IMR-90 (cell line): Measurements from ENCODE around the gene IFIT3. TPM values are rescaled to one million over a fixed set of nuclear protein-coding genes. Genes with fewer than 3 reads are reported as not detected.

ENCODE experiments used
- ATAC-seq: fragments of 200-7000 bp; cut with Tn5 transposase; 2 replicates; pipeline ENCODE4 v1.9.1; 2020; ENCODE audit warnings: low read depth, mild to moderate bottlenecking, moderate library complexity
- BruUV-seq: library from RNA; stranded (reverse); fragments of 400-500 nt; replicated peaks from 2 replicates; lab custom pipeline; 2021; lab: Mats Ljungman, UMichigan
- CTCF ChIA-PET: fragments of 300-600 bp; formaldehyde crosslinking; extraction: SDS; loops from one replicate; lab custom pipeline; 2021; ENCODE audit warnings: antibody characterized with exemption; lab: Yijun Ruan, JAX
- POLR2A ChIA-PET: fragments of 300-600 bp; sonication (Branson Sonifier 250); formaldehyde crosslinking; loops from one replicate; lab custom pipeline; 2022; ENCODE audit warnings: antibody characterized with exemption; ENCODE audit not compliant: unreplicated experiment; lab: Charles Lee
- DNase-seq: peaks from one replicate; pipeline ENCODE4 v3.0.0; 2013
- H2AFZ ChIP-seq: replicated peaks from 2 replicates; pipeline ENCODE3; 2013; ENCODE audit warnings: low read length, mild to moderate bottlenecking; ENCODE audit not compliant: poor library complexity
- H2AK5ac ChIP-seq: 2 replicates; pipeline ENCODE4 v1.6.1; 2013; ENCODE audit warnings: low read depth, low read length, inconsistent platforms
- H2AK9ac ChIP-seq: replicated peaks from 2 replicates; pipeline ENCODE3; 2013; ENCODE audit warnings: mild to moderate bottlenecking, low read depth, low read length, moderate library complexity; ENCODE audit not compliant: poor library complexity
- H2BK120ac ChIP-seq: 2 replicates; pipeline ENCODE4 v1.6.1; 2013; ENCODE audit warnings: low read depth, low read length, inconsistent platforms
- H2BK15ac ChIP-seq: 3 replicates; pipeline ENCODE4 v1.6.1; 2013; ENCODE audit warnings: low read depth, low read length, inconsistent platforms
- H2BK20ac ChIP-seq: 2 replicates; pipeline ENCODE4 v1.6.1; 2013; ENCODE audit warnings: low read depth, mild to moderate bottlenecking, inconsistent platforms, low read length, moderate library complexity
- H2BK5ac ChIP-seq: 2 replicates; pipeline ENCODE4 v1.6.1; 2013; ENCODE audit warnings: mild to moderate bottlenecking, low read depth, low read length, inconsistent platforms; ENCODE audit not compliant: poor library complexity, severe bottlenecking
- H3K14ac ChIP-seq: replicated peaks from 2 replicates; pipeline ENCODE4 v1.6.1; 2013; ENCODE audit warnings: low read depth, low read length, inconsistent platforms
- H3K18ac ChIP-seq: 2 replicates; pipeline ENCODE4 v1.6.1; 2013; ENCODE audit warnings: low read depth, low read length, control low read depth
- H3K23ac ChIP-seq: 2 replicates; pipeline ENCODE4 v1.6.1; 2013; ENCODE audit warnings: low read depth, low read length, inconsistent platforms
- H3K27ac ChIP-seq: 2 replicates; pipeline ENCODE4 v1.5.1; 2013; ENCODE audit warnings: mild to moderate bottlenecking, control low read depth, low read length; ENCODE audit not compliant: insufficient read depth
- H3K27me3 ChIP-seq: 2 replicates; pipeline ENCODE4 v1.6.1; 2013; ENCODE audit warnings: low read length; ENCODE audit not compliant: control insufficient read depth, insufficient read depth
- H3K36me3 ChIP-seq: 2 replicates; pipeline ENCODE4 v1.6.1; 2013; ENCODE audit warnings: low read length, mixed read lengths; ENCODE audit not compliant: control insufficient read depth, insufficient read depth
- H3K4ac ChIP-seq: 2 replicates; pipeline ENCODE4 v1.6.1; 2013; ENCODE audit warnings: low read depth, low read length, inconsistent platforms
- H3K4me1 ChIP-seq: 2 replicates; pipeline ENCODE4 v1.6.1; 2013; ENCODE audit warnings: low read length, mixed read lengths; ENCODE audit not compliant: control insufficient read depth, insufficient read depth
- H3K4me2 ChIP-seq: 2 replicates; pipeline ENCODE4 v1.6.1; 2013; ENCODE audit warnings: low read depth, mild to moderate bottlenecking, control low read depth, low read length, moderate library complexity
- H3K4me3 ChIP-seq: 2 replicates; pipeline ENCODE4 v1.5.1; 2013; ENCODE audit warnings: low read depth, mild to moderate bottlenecking, control low read depth, low read length, moderate library complexity; ENCODE audit not compliant: insufficient read depth
- H3K56ac ChIP-seq: 2 replicates; pipeline ENCODE4 v1.6.1; 2013; ENCODE audit warnings: low read length, inconsistent platforms; ENCODE audit not compliant: insufficient read depth; ENCODE audit errors: extremely low read depth
- H3K79me1 ChIP-seq, 2 experiments: 2 replicates each; pipeline ENCODE4 v1.6.1; 2013; ENCODE audit warnings: low read length in 2 of 2, inconsistent platforms in 1 of 2, low read depth in 1 of 2
- H3K9ac ChIP-seq: 2 replicates; pipeline ENCODE4 v1.6.1; 2013; ENCODE audit warnings: low read depth, low read length, control low read depth
- H3K9me1 ChIP-seq: 2 replicates; pipeline ENCODE4 v1.6.1; 2013; ENCODE audit warnings: low read length, inconsistent platforms; ENCODE audit not compliant: insufficient read depth
- H3K9me3 ChIP-seq: 2 replicates; pipeline ENCODE4 v1.6.1; 2013; ENCODE audit warnings: low read length; ENCODE audit not compliant: control insufficient read depth, insufficient read depth
- H4K20me1 ChIP-seq: 2 replicates; pipeline ENCODE4 v1.6.1; 2013; ENCODE audit warnings: low read length, inconsistent platforms; ENCODE audit not compliant: insufficient read depth
- H4K5ac ChIP-seq: 2 replicates; pipeline ENCODE4 v1.6.1; 2013; ENCODE audit warnings: mild to moderate bottlenecking, low read depth, low read length, control low read depth
- H4K8ac ChIP-seq, 2 experiments: 2 replicates each; pipeline ENCODE4 v1.6.1; 2013; ENCODE audit warnings: low read depth in 2 of 2, low read length in 2 of 2, control low read depth in 1 of 2, inconsistent platforms in 1 of 2
- H4K91ac ChIP-seq: 2 replicates; pipeline ENCODE4 v1.6.1; 2013; ENCODE audit warnings: low read depth, low read length, inconsistent platforms; ENCODE audit not compliant: insufficient read depth
- ELK1 ChIP-seq: fragments of 150-350 bp; IDR thresholded peaks from 2 replicates; pipeline ENCODE4 v1.6.1; 2016; ENCODE audit warnings: low read depth, mild to moderate bottlenecking, low read length, moderate library complexity, borderline replicate concordance
- FOS ChIP-seq: fragments of 150-350 bp; IDR thresholded peaks from 2 replicates; pipeline ENCODE4 v1.6.1; 2016; ENCODE audit warnings: low read depth, low read length
- MAFK ChIP-seq: IDR thresholded peaks from 2 replicates; pipeline ENCODE4 v1.6.1; 2012; ENCODE audit warnings: low read depth, low read length, improper control_type of control experiment
- MXI1 ChIP-seq: IDR thresholded peaks from 2 replicates; pipeline ENCODE4 v1.6.1; 2012; ENCODE audit warnings: low read depth, mild to moderate bottlenecking, low read length, moderate library complexity, borderline replicate concordance
- NFE2L2 ChIP-seq: fragments of 150-350 bp; IDR thresholded peaks from 2 replicates; pipeline ENCODE4 v1.6.1; 2016; ENCODE audit warnings: low read depth, mild to moderate bottlenecking, low read length
- SMC3 ChIP-seq: fragments of 150-350 bp; IDR thresholded peaks from 2 replicates; pipeline ENCODE4 v1.6.1; 2016; ENCODE audit warnings: low read depth, mild to moderate bottlenecking, antibody characterized with exemption, low read length, moderate library complexity
- WGBS, 2 experiments: methylation state at CpG; one replicate each; pipeline versions ENCODE4 v1.1.5 to v1.1.7; 2013; ENCODE audit warnings: missing lambda C conversion rate in 2 of 2; ENCODE audit not compliant: insufficient read length in 1 of 2; ENCODE audit errors: extremely low coverage in 2 of 2; 5-methylcytosine and 5-hydroxymethylcytosine counted together
- dilution Hi-C: fragments of 300-500 bp; cut with HindIII; formaldehyde crosslinking; loops from one replicate; pipeline ENCODE4 v1.14.3; 2018; ENCODE audit warnings: low sequenced_read_pairs; ENCODE audit not compliant: unreplicated experiment
- in situ Hi-C: fragments of 300-500 bp; cut with MboI; formaldehyde crosslinking; loops from 3 replicates; pipeline ENCODE4 v1.14.3; 2019; ENCODE audit warnings: low sequenced_read_pairs, inconsistent platforms, mixed read lengths
- intact Hi-C: fragments of 100-400 bp; cut with micrococcal nuclease; formaldehyde crosslinking; loops from 2 replicates; pipeline ENCODE4 v1.10.0; 2022
- polyA plus RNA-seq, 3 experiments: library from polyadenylated mRNA; depleted of rRNA; stranded (reverse); fragments of >200 nt; gene quantifications; 2 replicates each; pipeline ENCODE4 v1.2.3, GENCODE V29; 2012; ENCODE audit warnings: low replicate concordance in 1 of 3
- total RNA-seq: library from RNA; depleted of rRNA; stranded (reverse); fragments of >200 nt; gene quantifications from 2 replicates; pipeline ENCODE4 v1.2.3, GENCODE V29; 2012

The IFIT3 gene
- total and polyA plus RNA-seq, 2 of the 4 experiments (the other 2 are of a cell fraction), result 3.5 to 7.3 TPM

GRCh38 chr10:89388806-89389205, 61.0 kb downstream of the IFIT3 start:
- WGBS, 2 experiments, result no CpG with 5 or more reads among the region's 2 CpGs
- Histone ChIP-seq H4K5ac (no peak overlapping the region), H3K36me3 (no peaks in the 10 kb centered on the region), H4K8ac (no peak overlapping the region), H2BK20ac (no peak overlapping the region), H3K14ac (no peak overlapping the region), H3K4me3 (no peak overlapping the region), H3K4me2 (no peak overlapping the region), H3K9me1 (no peaks in the 10 kb centered on the region), H2BK15ac (no peak overlapping the region), H3K4me1 (no peaks in the 10 kb centered on the region; the same call in 1 of the 2 replicates), H3K27ac (no peak overlapping the region), H3K18ac (no peak overlapping the region), H3K56ac (no peak overlapping the region), H2AK9ac (no peak overlapping the region), H4K20me1 (peaks cover 3% of the 10 kb centered on the region; the same call in 1 of the 2 replicates), H3K4ac (no peak overlapping the region), H2AK5ac (no peak overlapping the region), H3K23ac (no peak overlapping the region), H3K9ac (no peak overlapping the region), H3K27me3 (no peaks in the 10 kb centered on the region; the same call in 1 of the 2 replicates), H3K79me1 (peaks cover 0 to under 1% of the 10 kb centered on the region in 2 experiments; a peak in 1 of 4 replicates), H2BK120ac (no peak overlapping the region), H3K9me3 (no peaks in the 10 kb centered on the region), H4K91ac (no peak overlapping the region), H2AFZ (no peak overlapping the region), H2BK5ac (no peak overlapping the region)
- DNase-seq (no peak), ATAC-seq (no peak)
- intact Hi-C loops (loop anchor here (2.0 kb wide), 1 partner anchor 172 kb away; no protein-coding TSS in a partner anchor), dilution Hi-C loops (no loop called here), in situ Hi-C loops (loop anchor here (10.0 kb wide), 1 partner anchor 364 kb away; no protein-coding TSS in a partner anchor)
- ChIA-PET CTCF (interaction anchor here (0.6 kb wide), 1 partner anchor 1800 kb away, joined by 3 read pairs; no protein-coding TSS in a partner anchor), POLR2A (no interaction called here)
- BruUV-seq, result no TSS peak
- TF ChIP-seq NFE2L2 (no peak), MAFK (no peak), ELK1 (no peak), MXI1 (no peak), SMC3 (no peak), FOS (no peak)
